Fibroblast of the aortic adventitia (primary cell): Measurements from ENCODE around the gene PLAC8. TPM values are rescaled to one million over a fixed set of nuclear protein-coding genes. Genes with fewer than 3 reads are reported as not detected.
A peak's percentile ranks its signal among the peaks of the same experiment; 100 is the strongest.
"Not testable (repeated sequence)": the region's sequence is repeated elsewhere in the genome, so short reads cannot be mapped to it uniquely, and the experiment has no call there.

ENCODE experiments used
- DNase-seq: peaks from one replicate; pipeline ENCODE4 v3.0.0-alpha.2; 2010; ENCODE audit warnings: low read depth
- H3K4me3 ChIP-seq: 2 replicates; pipeline ENCODE4 v1.5.1; 2011; ENCODE audit warnings: low read depth, mild to moderate bottlenecking, control low read depth, low read length, moderate library complexity
- total RNA-seq: library from RNA; depleted of rRNA; stranded (reverse); fragments of >200 nt; gene quantifications from 2 replicates; pipeline ENCODE4 v1.2.3, GENCODE V29; 2012; ENCODE audit warnings: low replicate concordance
- TF ChIP-seq, protein P1 (sequence below): IDR thresholded peaks from 2 replicates; pipeline ENCODE4 v1.5.1; 2011; ENCODE audit warnings: mild to moderate bottlenecking, low read length, control low read depth, inconsistent platforms; ENCODE audit not compliant: insufficient read depth

PLAC8 gene
- total RNA-seq, 1 donor: 0.36 TPM

DNA sequence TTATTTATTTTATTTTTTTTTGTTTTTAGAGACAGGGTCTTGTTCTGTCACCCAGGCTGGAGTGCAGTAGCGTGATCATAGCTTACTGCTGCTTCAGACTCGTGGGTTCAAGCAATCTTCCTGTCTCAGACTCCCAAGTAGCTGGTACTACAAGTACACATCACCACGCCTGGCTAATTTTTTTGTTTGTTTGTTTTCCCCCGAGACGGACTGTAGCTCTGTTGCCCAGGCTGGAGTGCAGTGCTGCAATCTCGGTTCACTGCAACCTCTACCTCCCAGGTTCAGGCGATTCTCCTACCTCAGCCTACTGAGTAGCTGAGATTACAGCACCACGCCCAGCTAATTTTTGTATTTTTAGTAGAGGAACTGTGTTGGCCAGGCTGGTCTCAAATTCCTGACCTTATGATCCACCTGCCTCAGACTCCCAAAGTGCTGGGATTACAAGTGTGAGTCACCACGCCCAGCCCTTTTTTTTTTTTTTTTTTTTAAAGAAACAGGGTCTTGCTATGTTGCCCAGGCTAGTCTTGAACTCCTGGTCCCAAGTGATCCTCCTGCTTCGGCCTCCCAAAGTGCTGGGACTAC lies 47.4 kb downstream of the PLAC8 start:
- no peak overlapping the region for H3K4me3 ChIP-seq
- no peak for DNase-seq
- TF ChIP-seq, protein P1, sequence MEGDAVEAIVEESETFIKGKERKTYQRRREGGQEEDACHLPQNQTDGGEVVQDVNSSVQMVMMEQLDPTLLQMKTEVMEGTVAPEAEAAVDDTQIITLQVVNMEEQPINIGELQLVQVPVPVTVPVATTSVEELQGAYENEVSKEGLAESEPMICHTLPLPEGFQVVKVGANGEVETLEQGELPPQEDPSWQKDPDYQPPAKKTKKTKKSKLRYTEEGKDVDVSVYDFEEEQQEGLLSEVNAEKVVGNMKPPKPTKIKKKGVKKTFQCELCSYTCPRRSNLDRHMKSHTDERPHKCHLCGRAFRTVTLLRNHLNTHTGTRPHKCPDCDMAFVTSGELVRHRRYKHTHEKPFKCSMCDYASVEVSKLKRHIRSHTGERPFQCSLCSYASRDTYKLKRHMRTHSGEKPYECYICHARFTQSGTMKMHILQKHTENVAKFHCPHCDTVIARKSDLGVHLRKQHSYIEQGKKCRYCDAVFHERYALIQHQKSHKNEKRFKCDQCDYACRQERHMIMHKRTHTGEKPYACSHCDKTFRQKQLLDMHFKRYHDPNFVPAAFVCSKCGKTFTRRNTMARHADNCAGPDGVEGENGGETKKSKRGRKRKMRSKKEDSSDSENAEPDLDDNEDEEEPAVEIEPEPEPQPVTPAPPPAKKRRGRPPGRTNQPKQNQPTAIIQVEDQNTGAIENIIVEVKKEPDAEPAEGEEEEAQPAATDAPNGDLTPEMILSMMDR: no peak

DNA sequence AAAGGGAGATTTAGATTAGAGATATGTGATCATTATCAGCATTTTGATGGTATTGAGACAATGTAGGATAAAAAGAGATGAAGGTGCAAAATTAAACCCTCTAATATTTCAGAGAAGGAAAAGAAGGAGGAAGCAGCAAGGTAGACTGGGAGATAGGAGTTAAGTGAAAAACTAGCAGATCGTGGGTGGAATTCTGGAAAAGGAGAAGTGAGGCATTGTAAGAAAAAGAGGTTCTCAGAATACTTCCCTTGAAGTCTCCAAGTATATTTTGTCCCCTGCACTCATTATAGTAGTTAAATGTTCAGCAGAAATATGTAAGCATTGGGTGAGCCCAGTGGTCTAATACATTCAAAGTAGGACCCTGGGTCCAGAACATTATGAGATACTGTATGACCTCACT lies 49.3 kb downstream of the PLAC8 start:
- no peak overlapping the region for H3K4me3 ChIP-seq
- DNase-seq: no peak
- TF ChIP-seq, protein P1: no peak

DNA sequence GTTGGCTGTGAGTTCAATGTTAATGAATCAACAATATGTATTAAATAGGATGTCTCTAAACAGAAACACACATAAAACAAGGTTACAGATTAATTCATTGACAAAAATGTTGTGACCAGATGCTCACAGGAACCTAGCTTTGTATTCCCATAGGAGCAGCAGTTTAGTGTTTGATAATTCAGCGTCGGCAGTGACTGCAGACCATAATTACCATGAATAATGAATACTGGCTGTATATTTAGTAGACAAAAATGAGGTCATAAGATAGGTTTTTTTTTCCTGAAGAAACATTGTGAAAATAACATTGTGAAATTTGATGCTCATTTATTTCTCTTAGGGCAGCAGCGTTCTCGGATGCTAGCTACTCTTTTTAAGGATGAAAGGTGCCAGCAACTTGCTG lies 51.8 kb downstream of the PLAC8 start:
- no peak for DNase-seq
- TF ChIP-seq, protein P1: no peak
- no peak overlapping the region for H3K4me3 ChIP-seq

DNA sequence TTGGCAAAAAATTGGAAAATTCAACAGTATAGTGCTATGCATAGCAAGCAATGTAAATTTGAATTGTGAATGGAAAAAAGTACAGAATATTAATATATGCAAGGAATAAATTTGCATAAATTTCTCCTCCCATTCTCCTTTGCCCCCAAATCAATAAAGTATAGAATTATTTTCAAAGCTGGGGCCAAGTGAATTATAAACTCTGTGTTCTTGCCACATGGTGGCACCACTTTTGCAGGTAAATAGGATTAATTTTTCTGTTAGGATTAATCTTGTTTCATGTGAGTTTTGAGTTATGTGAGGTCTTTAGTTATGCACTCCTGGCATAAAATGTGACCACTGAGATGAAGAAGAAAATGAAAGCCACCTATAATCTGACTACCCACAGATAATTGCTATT lies 59.6 kb downstream of the PLAC8 start:
- TF ChIP-seq, protein P1: peak; percentile 45
- peak; percentile 34 for DNase-seq
- H3K4me3 ChIP-seq: no peak overlapping the region

DNA sequence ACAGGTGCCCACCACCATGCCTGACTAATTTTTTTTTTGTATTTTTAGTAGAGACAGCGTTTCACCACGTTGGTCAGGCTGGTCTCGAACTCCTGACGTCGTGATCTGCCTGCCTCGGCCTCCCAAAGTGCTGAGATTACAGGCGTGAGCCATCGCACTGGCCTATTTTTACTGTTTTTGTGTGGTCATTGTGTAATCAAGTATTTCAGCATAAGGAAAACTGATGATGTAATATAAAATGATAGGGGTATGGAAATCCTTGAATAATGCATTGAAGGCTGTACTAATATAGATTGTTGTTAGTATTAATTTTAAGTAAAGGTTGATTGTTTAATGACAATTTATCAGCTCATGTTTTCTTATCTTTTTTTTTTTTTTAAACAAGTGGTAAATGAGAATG lies 65.7 kb downstream of the PLAC8 start:
- DNase-seq, H3K4me3 ChIP-seq: not testable (repeated sequence)

DNA sequence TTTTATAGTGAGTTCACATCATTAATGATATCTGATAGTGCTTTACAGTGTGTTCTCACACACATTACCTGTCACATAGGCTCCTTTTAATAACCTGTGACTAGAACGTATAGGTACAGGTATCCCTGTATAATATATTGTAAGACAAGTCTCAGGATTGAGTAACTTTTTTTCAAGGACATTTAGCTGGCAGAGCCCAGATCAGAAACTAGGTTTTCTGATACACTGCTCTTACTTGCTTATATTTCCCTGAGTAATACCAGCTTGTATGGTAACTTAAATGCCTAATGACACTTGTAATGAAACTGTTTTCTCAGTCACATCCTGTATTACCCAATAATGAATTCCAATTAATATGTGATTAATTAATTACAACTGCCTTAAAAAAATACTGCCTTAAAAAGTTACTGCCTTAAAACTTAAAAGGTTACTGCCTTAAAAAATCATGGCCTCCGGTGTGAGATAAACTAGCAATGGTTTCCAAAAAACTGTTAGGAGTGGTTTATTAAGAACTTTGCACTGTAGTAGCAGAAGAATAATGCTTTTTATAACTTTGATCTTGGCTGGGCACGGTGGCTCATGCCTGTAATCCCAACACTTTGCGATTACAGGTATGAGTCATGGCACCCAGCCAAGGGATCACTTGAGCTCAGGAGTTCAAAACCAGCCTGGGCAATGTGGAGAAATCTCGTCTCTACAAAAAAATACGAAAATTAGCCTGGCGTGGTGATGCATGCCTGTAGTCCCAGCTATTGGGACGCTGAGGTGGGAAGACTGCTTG lies 67.6 kb downstream of the PLAC8 start:
- TF ChIP-seq, protein P1: no peak
- H3K4me3 ChIP-seq: no peak overlapping the region
- DNase-seq: no peak

DNA sequence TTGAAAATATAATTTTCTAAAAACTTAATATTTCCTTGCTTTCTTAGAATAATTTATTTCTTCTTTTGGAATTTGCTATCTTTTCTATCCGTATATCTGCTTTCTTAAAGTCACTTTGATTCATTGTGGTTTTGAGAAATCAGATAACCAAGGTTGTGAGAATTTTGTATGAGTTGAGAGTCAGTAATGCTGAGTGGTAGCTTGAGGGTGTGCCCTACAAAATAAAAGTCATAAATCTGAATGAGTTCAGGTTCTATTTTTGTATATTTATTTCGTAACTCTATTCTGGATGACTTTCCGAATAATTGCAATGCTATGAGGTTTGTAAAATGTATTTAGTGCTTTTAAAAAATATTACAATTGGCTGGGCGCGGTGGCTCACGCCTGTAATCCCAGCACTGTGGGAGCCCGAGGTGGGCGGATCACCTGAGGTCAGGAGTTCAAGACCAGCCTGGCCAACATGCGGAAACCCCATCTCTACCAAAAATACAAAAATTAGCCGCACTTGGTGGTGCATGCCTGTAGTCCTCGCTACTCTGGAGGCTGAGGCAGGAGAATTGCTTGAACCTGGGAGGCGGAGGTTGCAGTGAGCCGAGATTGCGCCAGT lies 70.6 kb downstream of the PLAC8 start:
- peak; percentile 86 for DNase-seq
- TF ChIP-seq, protein P1: no peak
- H3K4me3 ChIP-seq: no peak overlapping the region

DNA sequence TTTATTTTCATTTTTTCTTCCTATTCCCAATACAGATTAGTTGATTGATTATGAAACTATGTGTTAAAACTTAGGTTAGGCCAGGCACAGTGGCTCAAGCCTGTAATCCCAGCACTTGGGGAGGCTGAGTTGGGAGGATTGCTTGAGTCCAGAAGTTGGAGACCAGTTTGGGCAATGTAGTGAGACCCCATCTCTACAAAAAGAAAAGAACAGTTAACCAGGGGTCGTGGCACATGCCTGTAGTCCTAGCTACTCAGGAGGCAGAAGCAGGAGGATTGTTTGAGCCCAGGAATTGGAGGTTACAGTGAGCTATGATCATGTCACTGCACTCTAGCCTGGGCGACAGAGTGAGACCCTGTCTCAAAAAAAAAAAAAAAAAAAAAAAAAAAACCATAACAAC lies 71.4 kb downstream of the PLAC8 start:
- not testable (repeated sequence) for DNase-seq

More for the DNA sequence above, 71.4 kb downstream of the PLAC8 start:
- H3K4me3 ChIP-seq: not testable (repeated sequence)
